Measurements from ENCODE around the gene PRSS12. TPM values are rescaled to one million over a fixed set of nuclear protein-coding genes. Genes with fewer than 3 reads are reported as not detected.

PRSS12 gene
- total RNA-seq, 4 donors from 2014 or later = under 0.01 to 1.4 (median 0.48) TPM

GRCh38 chr4:118346495-118346894, 6.3 kb downstream of the PRSS12 start:
- Histone ChIP-seq H3K9me3 (no peaks in the 10 kb centered on the region), H3K27ac (replicated peaks in 1 of 4) (no peak overlapping the region), H3K27me3 (peaks cover 0 to 8% (median 2%) of the 10 kb centered on the region in 4 donors), H3K4me1 (no peaks in the 10 kb centered on the region), H3K4me3 (no peak overlapping the region), H3K36me3 (no peaks in the 10 kb centered on the region)
- TF ChIP-seq CTCF (IDR thresholded peaks at IDR 0.05) (no peak), POLR2A (IDR thresholded peaks at IDR 0.05; ENCODE audit: low read depth) (no peak), EP300 (IDR thresholded peaks at IDR 0.05) (no peak), POLR2AphosphoS5 (IDR thresholded peaks at IDR 0.05) (no peak)
- no peak for DNase-seq (ENCODE audit: extremely low spot score)
- 93% methylated on average over 2 of the region's 4 CpGs for WGBS
- intact Hi-C loops (cut with DNase I) = no loop called here

DNA sequence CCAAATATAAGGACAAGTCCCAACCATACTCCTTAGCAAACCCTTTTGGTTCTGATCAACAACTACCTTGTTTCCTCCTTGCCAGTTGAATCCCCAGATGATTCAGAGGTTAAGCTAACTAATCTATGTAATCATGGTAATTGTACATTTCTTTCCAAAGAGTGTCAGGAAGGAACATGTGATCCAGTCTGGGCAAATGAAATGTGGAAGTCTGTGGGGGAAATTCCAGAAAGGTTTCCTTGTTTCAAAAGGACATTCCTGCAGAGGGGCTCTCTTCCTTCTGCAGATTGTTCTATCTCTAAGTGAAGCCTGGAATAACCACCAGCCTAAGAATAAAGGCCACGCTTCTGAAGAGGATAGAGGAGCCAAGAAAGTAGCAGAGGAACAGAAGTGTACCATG, 7.0 kb downstream of the PRSS12 start:
- Histone ChIP-seq H3K4me1 (no peaks in the 10 kb centered on the region), H3K27me3 (peaks cover 0 to 5% (median 0%) of the 10 kb centered on the region in 4 donors), H3K36me3 (no peaks in the 10 kb centered on the region), H3K27ac (replicated peaks in 1 of 4) (no peak overlapping the region), H3K9me3 (no peaks in the 10 kb centered on the region), H3K4me3 (no peak overlapping the region)
- WGBS = 70% methylated on average over 1 of the region's 1 CpG
- DNase-seq (ENCODE audit: extremely low spot score) = no peak
- intact Hi-C loops (cut with DNase I) = no loop called here
- TF ChIP-seq CTCF (IDR thresholded peaks at IDR 0.05) = no peak
- no peak for TF ChIP-seq EP300 (IDR thresholded peaks at IDR 0.05)
- no peak for TF ChIP-seq POLR2AphosphoS5 (IDR thresholded peaks at IDR 0.05)
- no peak for TF ChIP-seq POLR2A (IDR thresholded peaks at IDR 0.05; ENCODE audit: low read depth)

DNA sequence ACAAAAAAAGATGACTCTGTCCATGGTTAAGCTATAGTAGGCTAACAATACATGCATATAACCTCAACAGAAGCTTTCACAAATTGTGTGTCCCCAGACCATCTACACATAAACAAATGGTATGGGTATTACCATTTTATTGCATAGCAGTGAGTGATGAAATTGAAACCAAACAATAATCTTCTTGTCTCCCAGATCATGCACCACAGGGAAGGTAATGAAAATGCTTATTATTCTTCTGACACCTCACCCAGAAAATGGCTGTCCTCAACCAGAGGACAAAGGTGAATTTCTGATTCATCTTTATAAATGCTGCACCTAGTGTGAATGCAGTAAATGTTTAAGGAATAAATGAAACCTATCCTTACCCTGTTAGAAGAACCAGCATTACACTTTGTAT, 8.0 kb downstream of the PRSS12 start:
- no peaks in the 10 kb centered on the region for H3K4me1 ChIP-seq
- H3K4me3 ChIP-seq = no peak overlapping the region
- H3K36me3 ChIP-seq = no peaks in the 10 kb centered on the region
- DNase-seq (ENCODE audit: extremely low spot score) = no peak
- no peak overlapping the region for H3K27ac ChIP-seq (replicated peaks in 1 of 4)
- TF ChIP-seq CTCF (IDR thresholded peaks at IDR 0.05) (no peak), POLR2A (IDR thresholded peaks at IDR 0.05; ENCODE audit: low read depth) (no peak)
- no peaks in the 10 kb centered on the region for H3K9me3 ChIP-seq
- peaks cover 0 to 3% (median 0%) of the 10 kb centered on the region in 4 donors for H3K27me3 ChIP-seq
- intact Hi-C loops (cut with DNase I) = no loop called here

- TF ChIP-seq EP300 (IDR thresholded peaks at IDR 0.05) (no peak), POLR2AphosphoS5 (IDR thresholded peaks at IDR 0.05) (no peak), POLR2A (IDR thresholded peaks at IDR 0.05; ENCODE audit: low read depth) (no peak), CTCF (IDR thresholded peaks at IDR 0.05) (no peak)
- Histone ChIP-seq H3K9me3 (no peaks in the 10 kb centered on the region), H3K36me3 (no peaks in the 10 kb centered on the region), H3K4me3 (no peak overlapping the region), H3K27ac (replicated peaks in 1 of 4) (no peak overlapping the region), H3K27me3 (no peaks in the 10 kb centered on the region), H3K4me1 (peaks cover 0 to 4% (median 0%) of the 10 kb centered on the region in 4 donors)
- no peak for DNase-seq (ENCODE audit: extremely low spot score)
- WGBS = 97% methylated on average over 3 of the region's 3 CpGs
- intact Hi-C loops (cut with DNase I) = no loop called here
Observed at GRCh38 chr4:118343501-118343900, 9.3 kb downstream of the PRSS12 start.

- intact Hi-C loops (cut with DNase I) = no loop called here
- DNase-seq (ENCODE audit: extremely low spot score) = no peak
- WGBS = 72% methylated on average over 2 of the region's 2 CpGs
- Histone ChIP-seq H3K36me3 (no peaks in the 10 kb centered on the region), H3K27ac (replicated peaks in 1 of 4) (no peak overlapping the region), H3K27me3 (no peaks in the 10 kb centered on the region), H3K4me1 (peaks cover 0 to 4% (median 0%) of the 10 kb centered on the region in 4 donors), H3K4me3 (no peak overlapping the region), H3K9me3 (no peaks in the 10 kb centered on the region)
- TF ChIP-seq EP300 (IDR thresholded peaks at IDR 0.05) (no peak), CTCF (IDR thresholded peaks at IDR 0.05) (no peak), POLR2AphosphoS5 (IDR thresholded peaks at IDR 0.05) (no peak), POLR2A (IDR thresholded peaks at IDR 0.05; ENCODE audit: low read depth) (no peak)
Observed at GRCh38 chr4:118340109-118340508, 12.7 kb downstream of the PRSS12 start.

All from esophagus muscularis mucosa (tissue), 4 donors.